GM18951 (cell line): ENCODE data around the gene BCORL1.

Experiments used
- POLR2A ChIP-seq: IDR thresholded peaks from 4 replicates; pipeline ENCODE4 v1.6.1; 2011; ENCODE audit warnings: mild to moderate bottlenecking; ENCODE audit not compliant: insufficient read length, insufficient read depth; ENCODE audit errors: extremely low read depth
- in situ Hi-C: fragments of 300-500 bp; cut with MboI; formaldehyde crosslinking; loops from one replicate; pipeline ENCODE4 v1.12.0; 2022; ENCODE audit warnings: low sequenced_read_pairs, mixed read lengths, inconsistent platforms; ENCODE audit not compliant: unreplicated experiment

Gene BCORL1

GRCh38 chrX:130106071-130106470, 123.6 kb downstream of the BCORL1 start:
- TF ChIP-seq POLR2A: no peak
- in situ Hi-C loops: no loop called here
